Osteoblast (primary cell): ENCODE measurements around the gene HMGB1. TPM values are rescaled to one million over a fixed set of nuclear protein-coding genes. Genes with fewer than 3 reads are reported as not detected.

Experiments used
- DNase-seq: peaks from one replicate; pipeline ENCODE4 v3.0.0; 2011; ENCODE audit warnings: low spot score, mixed read lengths; ENCODE audit not compliant: insufficient read length; ENCODE audit errors: missing footprints
- H2AFZ ChIP-seq: 2 replicates; pipeline ENCODE4 v1.6.0; 2011; ENCODE audit warnings: mild to moderate bottlenecking, low read length
- H3K27ac ChIP-seq: 2 replicates; pipeline ENCODE4 v1.5.1; 2011; ENCODE audit warnings: mild to moderate bottlenecking, low read depth, low read length, moderate library complexity
- H3K27me3 ChIP-seq: 2 replicates; pipeline ENCODE4 v1.6.0; 2012; ENCODE audit warnings: mild to moderate bottlenecking, control low read depth, inconsistent platforms, low read length, moderate library complexity; ENCODE audit not compliant: insufficient read depth
- H3K36me3 ChIP-seq: 2 replicates; pipeline ENCODE4 v1.5.1; 2011; ENCODE audit warnings: mild to moderate bottlenecking, low read length, control low read depth, moderate library complexity; ENCODE audit not compliant: insufficient read depth
- H3K4me1 ChIP-seq: 2 replicates; pipeline ENCODE4 v1.5.1; 2011; ENCODE audit warnings: mild to moderate bottlenecking, low read length, control low read depth, moderate library complexity; ENCODE audit not compliant: insufficient read depth
- H3K4me2 ChIP-seq: 2 replicates; pipeline ENCODE4 v1.6.0; 2011; ENCODE audit warnings: mild to moderate bottlenecking, low read length; ENCODE audit not compliant: insufficient read depth
- H3K4me3 ChIP-seq: fragments of 200-600 bp; sonication (generic); 3 replicates; pipeline ENCODE4 v1.5.1; 2012; ENCODE audit warnings: mild to moderate bottlenecking, low read length, inconsistent platforms; ENCODE audit not compliant: insufficient read depth
- H3K79me2 ChIP-seq: 2 replicates; pipeline ENCODE4 v1.6.0; 2012; ENCODE audit warnings: mild to moderate bottlenecking, low read length, control low read depth, inconsistent platforms; ENCODE audit not compliant: insufficient read depth
- H3K9me3 ChIP-seq: 2 replicates; pipeline ENCODE4 v1.5.1; 2011; ENCODE audit warnings: low read depth, low read length, control low read depth
- H4K20me1 ChIP-seq: 2 replicates; pipeline ENCODE4 v1.6.0; 2012; ENCODE audit warnings: mild to moderate bottlenecking, low read length, control low read depth; ENCODE audit not compliant: insufficient read depth
- total RNA-seq: library from RNA; depleted of rRNA; stranded (reverse); fragments of >200 nt; gene quantifications from 2 replicates; pipeline ENCODE4 v1.2.3, GENCODE V29; 2012
- TF ChIP-seq, protein P1 (sequence below): IDR thresholded peaks from 2 replicates; pipeline ENCODE4 v1.5.1; 2011; ENCODE audit warnings: mild to moderate bottlenecking, low read depth, low read length, moderate library complexity; ENCODE audit errors: extremely low read depth

HMGB1 gene
- total RNA-seq, 1 donor, result 71.7 TPM

DNA sequence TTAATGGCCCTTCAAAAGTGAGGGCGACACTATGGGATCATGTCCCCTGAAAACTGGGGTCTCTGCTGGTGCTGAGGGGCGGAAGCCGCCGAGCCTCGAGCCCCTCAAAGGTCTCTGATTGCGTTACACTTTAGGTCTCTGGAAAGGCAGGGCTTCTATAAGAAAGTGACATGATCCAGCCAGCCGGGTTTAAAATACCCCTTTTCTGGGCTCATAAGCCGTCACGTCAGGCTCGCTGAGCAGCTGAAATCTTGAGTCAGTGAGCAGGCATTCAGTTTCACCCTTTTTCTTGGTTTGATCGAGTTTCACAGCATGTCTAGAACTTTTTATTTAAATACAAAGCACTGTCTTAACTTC is 600 bp upstream of the HMGB1 start:
- peak overlapping the region; percentile 27 for H2AFZ ChIP-seq
- H3K27me3 ChIP-seq, result no peaks in the 10 kb centered on the region
- peak overlapping the region; percentile 85 for H3K27ac ChIP-seq
- peaks cover 19% of the 10 kb centered on the region for H3K36me3 ChIP-seq
- H3K4me3 ChIP-seq, result peak overlapping the region; percentile 85
- H3K4me2 ChIP-seq, result peak overlapping the region; percentile 81
- H3K79me2 ChIP-seq, result peaks cover 28% of the 10 kb centered on the region
- TF ChIP-seq, protein P1, sequence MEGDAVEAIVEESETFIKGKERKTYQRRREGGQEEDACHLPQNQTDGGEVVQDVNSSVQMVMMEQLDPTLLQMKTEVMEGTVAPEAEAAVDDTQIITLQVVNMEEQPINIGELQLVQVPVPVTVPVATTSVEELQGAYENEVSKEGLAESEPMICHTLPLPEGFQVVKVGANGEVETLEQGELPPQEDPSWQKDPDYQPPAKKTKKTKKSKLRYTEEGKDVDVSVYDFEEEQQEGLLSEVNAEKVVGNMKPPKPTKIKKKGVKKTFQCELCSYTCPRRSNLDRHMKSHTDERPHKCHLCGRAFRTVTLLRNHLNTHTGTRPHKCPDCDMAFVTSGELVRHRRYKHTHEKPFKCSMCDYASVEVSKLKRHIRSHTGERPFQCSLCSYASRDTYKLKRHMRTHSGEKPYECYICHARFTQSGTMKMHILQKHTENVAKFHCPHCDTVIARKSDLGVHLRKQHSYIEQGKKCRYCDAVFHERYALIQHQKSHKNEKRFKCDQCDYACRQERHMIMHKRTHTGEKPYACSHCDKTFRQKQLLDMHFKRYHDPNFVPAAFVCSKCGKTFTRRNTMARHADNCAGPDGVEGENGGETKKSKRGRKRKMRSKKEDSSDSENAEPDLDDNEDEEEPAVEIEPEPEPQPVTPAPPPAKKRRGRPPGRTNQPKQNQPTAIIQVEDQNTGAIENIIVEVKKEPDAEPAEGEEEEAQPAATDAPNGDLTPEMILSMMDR, result no peak
- no peak for DNase-seq
- peaks cover 27% of the 10 kb centered on the region for H3K4me1 ChIP-seq
- H3K9me3 ChIP-seq, result no peaks in the 10 kb centered on the region
- peaks cover 3% of the 10 kb centered on the region for H4K20me1 ChIP-seq

DNA sequence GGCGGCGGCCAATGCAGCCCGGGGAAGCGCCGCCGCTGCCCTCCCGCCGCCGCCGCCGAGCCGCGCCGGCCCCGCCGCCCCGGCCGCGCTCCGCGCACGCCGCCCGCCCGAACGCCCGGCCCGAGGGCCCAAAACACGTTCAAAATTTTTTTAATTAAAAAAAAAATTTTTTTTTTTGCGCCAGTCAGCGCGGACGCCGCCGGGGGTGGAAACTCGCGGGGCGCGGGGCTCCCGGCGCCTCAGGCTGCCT is 468 bp downstream of the HMGB1 start:
- peak overlapping the region; percentile 85 for H3K4me3 ChIP-seq
- TF ChIP-seq, protein P1, result no peak
- peaks cover 27% of the 10 kb centered on the region for H3K4me1 ChIP-seq
- H4K20me1 ChIP-seq, result peaks cover 3% of the 10 kb centered on the region
- H3K9me3 ChIP-seq, result no peaks in the 10 kb centered on the region
- H3K36me3 ChIP-seq, result peaks cover 20% of the 10 kb centered on the region
- H2AFZ ChIP-seq, result no peak overlapping the region
- H3K27ac ChIP-seq, result peak overlapping the region; percentile 85
- no peaks in the 10 kb centered on the region for H3K27me3 ChIP-seq
- DNase-seq, result no peak
- H3K79me2 ChIP-seq, result peaks cover 28% of the 10 kb centered on the region
- peak overlapping the region; percentile 81 for H3K4me2 ChIP-seq

DNA sequence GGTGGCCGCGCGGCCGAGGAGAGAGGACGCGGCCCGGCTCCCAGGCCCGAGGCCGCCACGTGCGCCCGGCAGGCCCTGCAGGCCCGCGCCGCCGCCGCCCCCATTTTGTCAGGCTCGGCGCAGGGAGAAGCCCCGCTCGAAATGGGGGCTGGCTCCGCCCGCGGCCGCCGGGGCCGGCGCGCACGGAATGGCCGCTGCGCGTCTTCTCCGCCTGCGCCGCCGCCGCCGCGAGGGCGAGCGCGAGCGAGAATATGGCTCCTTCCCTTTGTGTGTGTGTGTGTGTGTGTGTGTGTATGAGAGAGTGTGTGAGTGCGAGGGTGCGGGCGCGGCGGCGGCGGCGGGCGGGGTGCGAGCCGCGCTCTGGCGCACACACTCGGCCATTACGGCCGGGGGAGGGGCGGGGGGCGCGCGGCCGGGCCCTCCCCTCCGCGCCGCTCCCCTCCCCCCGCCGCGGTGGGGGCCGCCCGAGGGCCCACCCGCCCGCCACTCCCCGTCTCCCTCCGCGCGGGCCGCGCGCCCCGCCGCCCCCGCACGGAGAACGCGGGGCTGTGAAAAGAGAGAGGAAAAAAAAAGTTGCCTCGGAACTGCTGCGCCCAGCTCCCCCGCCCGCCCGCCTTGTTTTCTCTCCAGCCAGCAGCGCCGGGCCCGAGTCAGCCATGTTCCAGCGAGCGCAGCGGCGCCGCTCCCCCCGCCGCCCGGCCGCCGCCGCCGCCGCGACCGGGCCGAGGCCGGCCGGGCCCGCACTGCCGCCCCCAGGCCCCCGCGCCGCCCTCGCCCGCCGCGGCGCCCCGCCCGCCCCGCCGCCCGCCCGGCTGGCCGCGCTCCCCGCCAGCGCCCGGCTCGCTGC is 1.0 kb downstream of the HMGB1 start:
- Histone ChIP-seq H4K20me1 (peaks cover 3% of the 10 kb centered on the region), H3K4me3 (peak overlapping the region; percentile 87), H3K4me2 (peak overlapping the region; percentile 89), H3K36me3 (peaks cover 23% of the 10 kb centered on the region), H3K9me3 (no peaks in the 10 kb centered on the region), H2AFZ (peak overlapping the region; percentile 82), H3K79me2 (peaks cover 28% of the 10 kb centered on the region), H3K4me1 (peaks cover 27% of the 10 kb centered on the region), H3K27ac (peak overlapping the region; percentile 93), H3K27me3 (no peaks in the 10 kb centered on the region)
- TF ChIP-seq, protein P1, result no peak
- peak; percentile 94 for DNase-seq

DNA sequence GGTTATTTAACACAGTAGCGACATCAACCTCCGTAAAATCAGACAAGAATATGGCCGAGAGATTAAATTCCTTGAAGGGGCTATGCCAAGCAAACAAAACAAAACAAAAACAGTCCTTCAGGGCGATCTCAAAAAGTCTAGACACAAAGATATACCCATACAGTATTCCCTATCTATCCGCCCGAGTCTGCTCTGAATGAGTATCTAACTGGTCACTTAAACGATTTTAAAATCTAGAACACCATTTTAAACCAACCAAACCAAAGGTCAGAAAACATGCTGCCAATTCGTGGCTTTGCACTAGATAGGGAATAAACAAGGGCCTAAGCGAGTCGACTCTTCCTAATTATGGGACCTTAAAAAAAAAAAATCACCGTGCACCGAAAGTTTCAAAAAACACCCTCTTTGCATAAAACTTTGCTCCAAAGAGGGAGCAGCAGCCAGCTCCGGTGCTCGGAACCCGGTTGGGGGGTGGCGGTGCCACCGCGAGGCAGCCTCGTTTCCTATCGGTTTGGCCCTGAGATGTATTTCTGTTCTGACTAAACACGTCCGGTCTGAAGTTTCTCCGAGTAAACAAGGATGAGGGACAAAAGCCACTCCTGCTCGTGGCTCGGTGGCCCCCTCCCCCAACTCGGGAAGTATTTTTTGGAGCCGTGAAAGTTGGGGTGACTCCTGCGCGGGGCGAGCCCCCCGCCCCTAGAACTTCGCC is 1.8 kb downstream of the HMGB1 start:
- Histone ChIP-seq H3K27me3 (no peaks in the 10 kb centered on the region), H3K79me2 (peaks cover 28% of the 10 kb centered on the region), H3K4me2 (peak overlapping the region; percentile 89), H3K4me3 (peak overlapping the region; percentile 87), H3K4me1 (peaks cover 27% of the 10 kb centered on the region), H3K9me3 (no peaks in the 10 kb centered on the region), H3K27ac (peak overlapping the region; percentile 93), H3K36me3 (peaks cover 30% of the 10 kb centered on the region), H2AFZ (peak overlapping the region; percentile 82), H4K20me1 (peaks cover 3% of the 10 kb centered on the region)
- TF ChIP-seq, protein P1, result no peak
- DNase-seq, result no peak
